Skeletal muscle tissue (tissue), 4 donors: ENCODE measurements around the gene ZNF282. TPM values are rescaled to one million over a fixed set of nuclear protein-coding genes. Genes with fewer than 3 reads are reported as not detected.
"Not testable (repeated sequence)": the region's sequence is repeated elsewhere in the genome, so short reads cannot be mapped to it uniquely, and the experiment has no call there.

Source experiments
- H3K27ac ChIP-seq: one replicate; pipeline ENCODE4 v1.7.0; 2013; ENCODE audit warnings: mild to moderate bottlenecking, low read depth, low read length, inconsistent platforms
- H3K27me3 ChIP-seq, 3 donors: one replicate each; pipeline ENCODE4 v1.7.0; 2013; ENCODE audit warnings: low read length in 3 of 3; ENCODE audit not compliant: control insufficient read depth in 3 of 3, insufficient read depth in 3 of 3
- H3K36me3 ChIP-seq, 3 donors: one replicate each; pipeline ENCODE4 v1.7.0; 2013; ENCODE audit warnings: low read length in 3 of 3; ENCODE audit not compliant: control insufficient read depth in 3 of 3, insufficient read depth in 3 of 3
- H3K4me1 ChIP-seq, 3 donors: one replicate each; pipeline ENCODE4 v1.7.0; 2013; ENCODE audit warnings: low read length in 3 of 3, mild to moderate bottlenecking in 3 of 3; ENCODE audit not compliant: control insufficient read depth in 3 of 3, insufficient read depth in 3 of 3
- H3K4me3 ChIP-seq, 3 donors: one replicate each; pipeline ENCODE4 v1.7.0; 2013; ENCODE audit warnings: low read length in 3 of 3
- H3K9ac ChIP-seq, 3 donors: one replicate each; pipeline ENCODE4 v1.7.0; 2013; ENCODE audit warnings: low read length in 3 of 3, mild to moderate bottlenecking in 3 of 3, moderate library complexity in 2 of 3, low read depth in 1 of 3
- H3K9me3 ChIP-seq, 3 donors: one replicate each; pipeline ENCODE4 v1.7.0; 2013; ENCODE audit warnings: low read length in 3 of 3; ENCODE audit not compliant: control insufficient read depth in 3 of 3
- total RNA-seq: library from RNA; depleted of rRNA; stranded (reverse); fragments of >200 nt; gene quantifications from one replicate; pipeline ENCODE4 v1.2.3, GENCODE V29; 2014
- donor health status: Osteomylitis.

The ZNF282 gene
- total RNA-seq, 1 donor from 2014 or later, result 22.4 TPM

- Histone ChIP-seq H3K27me3 (peaks cover 6 to 7% (median 7%) of the 10 kb centered on the region in 3 donors), H3K4me3 (no peak overlapping the region), H3K27ac (no peak overlapping the region), H3K9me3 (no peaks in the 10 kb centered on the region), H3K9ac (no peak overlapping the region), H3K4me1 (peaks cover 11 to 17% (median 13%) of the 10 kb centered on the region in 3 donors), H3K36me3 (peaks cover 0 to 2% (median 0%) of the 10 kb centered on the region in 3 donors)
Measured at GRCh38 chr7:149237502-149237901, 42.2 kb downstream of the ZNF282 start.

- H3K4me3 ChIP-seq, result no peak overlapping the region
- H3K9me3 ChIP-seq, result no peaks in the 10 kb centered on the region
- peaks cover 4 to 7% (median 6%) of the 10 kb centered on the region in 3 donors for H3K27me3 ChIP-seq
- peaks cover 11 to 17% (median 13%) of the 10 kb centered on the region in 3 donors for H3K4me1 ChIP-seq
- no peak overlapping the region for H3K27ac ChIP-seq
- H3K36me3 ChIP-seq, result peaks cover 0 to 2% (median 0%) of the 10 kb centered on the region in 3 donors
- no peak overlapping the region for H3K9ac ChIP-seq
Measured at GRCh38 chr7:149238051-149238450, 42.7 kb downstream of the ZNF282 start.

- no peaks in the 10 kb centered on the region for H3K9me3 ChIP-seq
- peaks cover 11 to 17% (median 13%) of the 10 kb centered on the region in 3 donors for H3K4me1 ChIP-seq
- H3K27me3 ChIP-seq, result peaks cover 3 to 6% (median 4%) of the 10 kb centered on the region in 3 donors
- H3K4me3 ChIP-seq, result peak within 1 kb of the TSS; percentile 95 to 98 (median 97)
- peak within 1 kb of the TSS; percentile 62 for H3K27ac ChIP-seq
- peaks cover 0 to 2% (median 0%) of the 10 kb centered on the region in 3 donors for H3K36me3 ChIP-seq
- peak within 1 kb of the TSS; percentile 84 to 94 (median 93) for H3K9ac ChIP-seq
Measured at GRCh38 chr7:149239345-149240143, 44.2 kb downstream of the ZNF282 start, which contains the start of gene ZNF212. Gene ZNF212 (plus strand): TSS chr7:149239651. CDS start chr7:149239779, 128 bp downstream.

GRCh38 chr7:149240637-149241036, 45.3 kb downstream of the ZNF282 start:
- Histone ChIP-seq H3K9ac (peak overlapping the region; percentile 84 to 94 (median 93)), H3K27me3 (peaks cover 3 to 6% (median 4%) of the 10 kb centered on the region in 3 donors), H3K27ac (no peak overlapping the region), H3K4me3 (peak overlapping the region; percentile 95 to 98 (median 97)), H3K4me1 (peaks cover 11 to 17% (median 13%) of the 10 kb centered on the region in 3 donors), H3K36me3 (peaks cover 0 to 2% (median 0%) of the 10 kb centered on the region in 3 donors), H3K9me3 (no peaks in the 10 kb centered on the region)

GRCh38 chr7:149241696-149242095, 46.4 kb downstream of the ZNF282 start:
- Histone ChIP-seq H3K4me1 (peaks cover 11 to 17% (median 13%) of the 10 kb centered on the region in 3 donors), H3K4me3 (no peak overlapping the region), H3K36me3 (peaks cover 0 to 2% (median 0%) of the 10 kb centered on the region in 3 donors), H3K9me3 (no peaks in the 10 kb centered on the region), H3K27me3 (peaks cover 0 to 6% (median 4%) of the 10 kb centered on the region in 3 donors), H3K9ac (no peak overlapping the region), H3K27ac (no peak overlapping the region)

GRCh38 chr7:149245244-149245643, 49.9 kb downstream of the ZNF282 start:
- Histone ChIP-seq H3K9ac (no peak overlapping the region), H3K27ac (no peak overlapping the region), H3K4me1 (peaks cover 7 to 10% (median 8%) of the 10 kb centered on the region in 3 donors), H3K4me3 (no peak overlapping the region), H3K36me3 (peaks cover 0 to 5% (median 0%) of the 10 kb centered on the region in 3 donors), H3K27me3 (no peaks in the 10 kb centered on the region), H3K9me3 (no peaks in the 10 kb centered on the region)

GRCh38 chr7:149245744-149246143, 50.4 kb downstream of the ZNF282 start:
- H3K9ac ChIP-seq, result no peak overlapping the region
- no peak overlapping the region for H3K27ac ChIP-seq
- no peak overlapping the region for H3K4me3 ChIP-seq
- H3K9me3 ChIP-seq, result no peaks in the 10 kb centered on the region
- peaks cover 3 to 5% (median 3%) of the 10 kb centered on the region in 3 donors for H3K4me1 ChIP-seq
- H3K36me3 ChIP-seq, result peaks cover 4 to 9% (median 4%) of the 10 kb centered on the region in 3 donors
- H3K27me3 ChIP-seq, result no peaks in the 10 kb centered on the region

- no peak overlapping the region for H3K27ac ChIP-seq
- no peak overlapping the region for H3K4me3 ChIP-seq
- H3K4me1 ChIP-seq, result peaks cover 5 to 15% (median 9%) of the 10 kb centered on the region in 3 donors
- H3K36me3 ChIP-seq, result peaks cover 27 to 30% (median 30%) of the 10 kb centered on the region in 3 donors
- H3K9ac ChIP-seq, result no peak overlapping the region
- no peaks in the 10 kb centered on the region for H3K9me3 ChIP-seq
- no peaks in the 10 kb centered on the region for H3K27me3 ChIP-seq
Measured at GRCh38 chr7:149248777-149249176, 53.4 kb downstream of the ZNF282 start.

- peaks cover 38 to 41% (median 38%) of the 10 kb centered on the region in 3 donors for H3K36me3 ChIP-seq
Measured at GRCh38 chr7:149250151-149250550, 54.8 kb downstream of the ZNF282 start.

GRCh38 chr7:149251518-149251917, 56.2 kb downstream of the ZNF282 start:
- not testable (repeated sequence) for H3K4me3 ChIP-seq, H3K27ac ChIP-seq, H3K9ac ChIP-seq, H3K9me3 ChIP-seq, H3K27me3 ChIP-seq
- peaks cover 44 to 51% (median 50%) of the 10 kb centered on the region in 3 donors for H3K36me3 ChIP-seq
- peaks cover 11 to 27% (median 12%) of the 10 kb centered on the region in 3 donors for H3K4me1 ChIP-seq

More at GRCh38 chr7:149250151-149250550, 54.8 kb downstream of the ZNF282 start:
- H3K9me3 ChIP-seq, H3K27ac ChIP-seq, H3K9ac ChIP-seq, H3K27me3 ChIP-seq, H3K4me3 ChIP-seq: not testable (repeated sequence)
- H3K4me1 ChIP-seq, result peaks cover 11 to 27% (median 12%) of the 10 kb centered on the region in 3 donors
